Cardiac fibroblast (primary cell): ENCODE results near the gene UBAP1L.
"Not testable (repeated sequence)": the region's sequence is repeated elsewhere in the genome, so short reads cannot be mapped to it uniquely, and the experiment has no call there.

ENCODE experiments used
- DNase-seq, 2 donors: peaks; one replicate each; pipeline versions ENCODE4 v3.0.0 to v3.0.0-alpha.2; 2010; ENCODE audit warnings: low read depth in 2 of 2
- H3K4me3 ChIP-seq, 2 donors: replicated peaks in 1 of 2; 1 replicate in 1 of 2; 2 replicates in 1 of 2; pipeline ENCODE4 v1.5.1; 2011; ENCODE audit warnings: low read depth in 2 of 2, low read length in 2 of 2, mild to moderate bottlenecking in 2 of 2, moderate library complexity in 1 of 2
- CTCF ChIP-seq: IDR thresholded peaks from one replicate; pipeline ENCODE4 v1.5.1; 2011; ENCODE audit warnings: low read depth, mild to moderate bottlenecking, low read length, inconsistent platforms

The UBAP1L gene

GRCh38 chr15:65106011-65106590, 8.9 kb downstream of the UBAP1L start:
- TF ChIP-seq CTCF, result no peak
- no peak for DNase-seq
- no peak overlapping the region for H3K4me3 ChIP-seq

- TF ChIP-seq CTCF, result no peak
- DNase-seq, result no peak
- H3K4me3 ChIP-seq, result no peak overlapping the region
Observed at GRCh38 chr15:65105038-65105437, 10.0 kb downstream of the UBAP1L start.

GRCh38 chr15:65102912-65103311, 12.1 kb downstream of the UBAP1L start:
- H3K4me3 ChIP-seq, result no peak overlapping the region
- TF ChIP-seq CTCF, result no peak

GRCh38 chr15:65101891-65102708, 12.9 kb downstream of the UBAP1L start:
- DNase-seq, result no peak
- H3K4me3 ChIP-seq, result no peak overlapping the region
- no peak for TF ChIP-seq CTCF

More at GRCh38 chr15:65102912-65103311, 12.1 kb downstream of the UBAP1L start:
- no peak for DNase-seq

- no peak overlapping the region for H3K4me3 ChIP-seq
- DNase-seq, result peak; percentile 72 to 81
- peak; percentile 81 for TF ChIP-seq CTCF
Observed at GRCh38 chr15:65101411-65101890, 13.5 kb downstream of the UBAP1L start.

- no peak for DNase-seq
- H3K4me3 ChIP-seq, result no peak overlapping the region
- TF ChIP-seq CTCF, result no peak
Observed at GRCh38 chr15:65100442-65100841, 14.6 kb downstream of the UBAP1L start.

GRCh38 chr15:65099801-65100200, 15.2 kb downstream of the UBAP1L start:
- DNase-seq, H3K4me3 ChIP-seq: not testable (repeated sequence)
